Astrocyte (in vitro differentiated cells and primary cell): ENCODE results near the gene PARK7.

Experiments used
- EZH2 ChIP-seq: IDR thresholded peaks from 2 replicates; pipeline ENCODE4 v1.6.1; 2012; ENCODE audit warnings: mild to moderate bottlenecking, low read length, inconsistent platforms; ENCODE audit not compliant: insufficient read depth
- TF ChIP-seq, protein P1 (sequence below): IDR thresholded peaks from 2 replicates; pipeline ENCODE4 v1.5.1; 2011; ENCODE audit warnings: low read depth, mild to moderate bottlenecking, inconsistent platforms, low read length, moderate library complexity; ENCODE audit not compliant: insufficient read depth

DNA sequence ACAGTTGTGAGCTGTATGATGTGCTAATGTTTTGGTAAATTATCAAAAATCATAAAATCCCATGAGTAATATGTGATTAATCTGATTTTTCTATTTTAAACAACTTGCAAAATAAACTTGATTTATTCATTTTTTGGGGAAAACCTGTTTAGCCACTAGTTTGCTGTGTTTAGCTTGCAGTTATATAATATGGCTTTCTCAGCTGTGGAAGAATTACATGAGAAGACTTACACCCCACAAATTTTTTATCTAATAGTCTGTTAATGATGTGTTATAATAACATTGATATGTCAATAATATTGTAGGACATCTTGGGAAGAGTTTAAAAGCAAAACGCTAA, 67.0 kb downstream of the PARK7 start:
- TF ChIP-seq EZH2, result no peak
- TF ChIP-seq, protein P1, sequence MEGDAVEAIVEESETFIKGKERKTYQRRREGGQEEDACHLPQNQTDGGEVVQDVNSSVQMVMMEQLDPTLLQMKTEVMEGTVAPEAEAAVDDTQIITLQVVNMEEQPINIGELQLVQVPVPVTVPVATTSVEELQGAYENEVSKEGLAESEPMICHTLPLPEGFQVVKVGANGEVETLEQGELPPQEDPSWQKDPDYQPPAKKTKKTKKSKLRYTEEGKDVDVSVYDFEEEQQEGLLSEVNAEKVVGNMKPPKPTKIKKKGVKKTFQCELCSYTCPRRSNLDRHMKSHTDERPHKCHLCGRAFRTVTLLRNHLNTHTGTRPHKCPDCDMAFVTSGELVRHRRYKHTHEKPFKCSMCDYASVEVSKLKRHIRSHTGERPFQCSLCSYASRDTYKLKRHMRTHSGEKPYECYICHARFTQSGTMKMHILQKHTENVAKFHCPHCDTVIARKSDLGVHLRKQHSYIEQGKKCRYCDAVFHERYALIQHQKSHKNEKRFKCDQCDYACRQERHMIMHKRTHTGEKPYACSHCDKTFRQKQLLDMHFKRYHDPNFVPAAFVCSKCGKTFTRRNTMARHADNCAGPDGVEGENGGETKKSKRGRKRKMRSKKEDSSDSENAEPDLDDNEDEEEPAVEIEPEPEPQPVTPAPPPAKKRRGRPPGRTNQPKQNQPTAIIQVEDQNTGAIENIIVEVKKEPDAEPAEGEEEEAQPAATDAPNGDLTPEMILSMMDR, result no peak
